NCI-H2029 (cell line): ENCODE data around the gene TPO.
"Not testable (repeated sequence)": the region's sequence is repeated elsewhere in the genome, so short reads cannot be mapped to it uniquely, and the experiment has no call there.

ENCODE experiments used
- DNase-seq: peaks from one replicate; lab custom pipeline; 2025; lab: John Stamatoyannopoulos, UW

Gene TPO

DNA sequence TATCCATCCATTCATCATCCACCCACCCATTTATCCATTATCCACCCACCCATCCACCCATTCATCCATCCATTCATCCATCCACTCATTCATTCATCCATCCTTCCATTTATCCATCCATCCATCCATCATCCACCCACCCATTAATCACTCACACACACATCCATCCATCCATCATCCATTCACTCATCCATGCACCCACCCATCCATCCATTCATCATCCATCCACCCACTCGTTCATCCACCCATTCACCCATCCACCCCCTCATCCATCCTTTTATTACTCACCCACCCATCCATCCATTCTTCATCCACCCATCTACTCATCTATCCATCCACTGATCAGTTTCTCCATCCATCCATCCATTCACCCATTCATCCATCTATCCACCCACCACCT, 8.1 kb upstream of the TPO start:
- DNase-seq, result no peak

DNA sequence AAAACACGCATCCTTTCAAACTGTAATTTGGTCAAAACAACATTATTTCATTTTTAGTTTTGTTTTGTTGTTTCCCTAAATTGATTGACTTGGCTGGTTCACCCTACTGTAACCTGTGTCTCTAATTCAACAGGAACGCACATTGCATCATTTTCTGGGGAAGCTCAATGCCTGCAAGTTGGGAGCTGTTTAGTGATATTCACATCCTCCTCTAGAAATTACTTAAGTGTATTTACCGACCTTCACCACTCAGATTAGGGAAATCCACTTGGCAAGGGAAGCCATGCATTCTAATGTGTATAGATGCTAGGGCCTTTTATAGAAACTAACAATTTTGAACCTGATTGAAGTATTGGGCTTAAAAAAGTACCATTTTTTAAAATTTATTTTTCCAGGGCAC, 7.3 kb upstream of the TPO start:
- DNase-seq, result no peak

DNA sequence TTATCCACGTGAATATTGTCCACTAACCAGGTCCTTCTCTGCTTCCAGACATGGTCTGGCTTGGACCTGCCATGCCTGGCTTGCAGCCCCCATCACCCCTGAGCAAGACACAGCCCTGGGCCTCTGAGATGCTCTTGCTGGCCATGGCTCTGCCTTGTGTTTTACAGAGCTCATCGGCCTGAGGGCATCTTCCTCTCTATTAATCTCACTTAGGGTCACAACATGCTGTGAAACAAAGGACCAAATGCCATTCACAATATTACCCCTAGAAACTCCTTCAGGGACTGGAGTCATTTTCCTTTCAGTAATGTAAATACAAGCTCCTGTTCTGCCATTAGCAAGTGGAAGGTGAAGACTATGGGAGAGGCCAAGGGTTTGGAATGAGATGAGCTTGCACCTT, 6.8 kb upstream of the TPO start:
- no peak for DNase-seq

DNA sequence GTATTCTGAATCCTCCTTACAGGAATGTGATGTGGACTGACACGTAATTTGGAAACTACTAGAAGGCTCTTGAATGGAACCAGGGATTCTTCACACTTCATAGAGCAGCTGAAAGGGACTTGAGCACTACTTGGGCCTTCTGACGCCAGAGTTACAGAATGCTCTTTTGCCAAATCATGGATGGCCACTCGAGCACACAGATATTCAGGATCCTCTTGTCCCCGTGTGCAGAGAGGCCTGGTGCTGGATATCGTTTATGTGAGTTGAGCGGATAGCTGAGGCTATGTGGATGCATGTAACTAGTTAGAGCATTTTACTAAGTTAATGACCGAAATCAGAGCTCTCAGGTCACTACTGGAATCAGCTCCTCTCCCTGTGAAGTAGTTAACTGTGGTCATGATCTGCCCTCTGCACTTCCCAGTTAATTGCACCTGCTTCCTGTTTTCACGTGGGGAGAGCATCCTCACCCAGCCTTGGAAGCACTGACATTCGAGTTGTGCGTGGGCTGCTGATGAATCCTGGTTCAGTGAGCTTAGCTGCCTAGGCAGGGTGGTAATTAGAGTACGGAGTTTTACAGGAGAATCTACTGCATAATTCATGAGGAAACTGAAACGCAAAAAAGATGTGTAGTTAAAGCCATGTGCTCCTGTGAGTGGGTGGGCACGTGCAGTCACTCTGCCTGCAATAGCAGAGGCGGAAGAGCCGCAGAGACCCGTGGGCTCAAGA, 5.2 kb upstream of the TPO start:
- no peak for DNase-seq

DNA sequence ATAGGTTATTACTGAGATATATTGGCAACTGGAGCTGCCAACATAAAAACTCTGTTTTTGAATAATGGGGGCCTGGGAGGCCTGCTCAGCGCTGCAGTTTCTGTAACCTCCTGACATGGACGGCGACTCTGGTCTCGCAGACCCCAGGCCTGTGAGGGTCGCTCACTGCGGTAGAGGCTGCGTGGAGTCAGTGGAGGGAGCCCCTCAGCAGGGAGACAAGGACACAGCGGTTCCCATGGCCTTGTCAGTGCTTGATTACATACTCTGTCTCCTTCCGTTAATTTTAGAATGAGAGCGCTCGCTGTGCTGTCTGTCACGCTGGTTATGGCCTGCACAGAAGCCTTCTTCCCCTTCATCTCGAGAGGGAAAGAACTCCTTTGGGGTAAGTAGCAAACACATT, 858 bp downstream of the TPO start:
- no peak for DNase-seq

DNA sequence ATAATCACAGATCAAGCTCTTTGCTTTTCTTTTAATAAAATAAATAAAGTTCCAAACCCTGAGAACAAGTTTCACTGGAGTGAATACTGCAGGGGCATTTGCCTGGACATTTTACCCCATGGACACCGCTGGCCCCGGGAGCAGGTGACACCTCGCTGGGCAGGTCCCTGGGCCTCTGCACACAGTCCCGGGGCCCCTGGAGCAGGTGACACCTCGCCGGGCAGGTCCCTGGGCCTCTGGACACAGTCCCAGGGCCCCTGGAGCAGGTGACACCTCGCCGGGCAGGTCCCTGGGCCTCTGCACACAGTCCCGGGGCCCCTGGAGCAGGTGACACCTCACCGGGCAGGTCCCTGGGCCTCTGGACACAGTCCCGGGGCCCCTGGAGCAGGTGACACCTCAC, 1.6 kb downstream of the TPO start:
- not testable (repeated sequence) for DNase-seq

DNA sequence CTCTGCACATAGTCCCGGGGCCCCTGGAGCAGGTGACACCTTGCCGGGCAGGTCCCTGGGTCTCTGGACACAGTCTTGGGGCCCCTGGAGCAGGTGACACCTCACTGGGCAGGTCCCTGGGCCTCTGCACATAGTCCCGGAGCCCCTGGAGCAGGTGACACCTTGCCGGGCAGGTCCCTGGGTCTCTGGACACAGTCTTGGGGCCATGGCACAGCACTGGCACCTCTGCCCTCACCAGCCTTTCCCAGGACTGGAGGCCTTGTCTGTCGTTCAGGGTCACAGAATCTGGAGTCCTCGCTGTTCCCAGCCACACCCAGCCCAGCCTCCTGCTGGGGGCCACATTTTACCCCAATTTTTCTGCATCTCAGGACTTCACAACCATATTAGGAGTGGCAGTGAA, 2.2 kb downstream of the TPO start:
- DNase-seq, result no peak

DNA sequence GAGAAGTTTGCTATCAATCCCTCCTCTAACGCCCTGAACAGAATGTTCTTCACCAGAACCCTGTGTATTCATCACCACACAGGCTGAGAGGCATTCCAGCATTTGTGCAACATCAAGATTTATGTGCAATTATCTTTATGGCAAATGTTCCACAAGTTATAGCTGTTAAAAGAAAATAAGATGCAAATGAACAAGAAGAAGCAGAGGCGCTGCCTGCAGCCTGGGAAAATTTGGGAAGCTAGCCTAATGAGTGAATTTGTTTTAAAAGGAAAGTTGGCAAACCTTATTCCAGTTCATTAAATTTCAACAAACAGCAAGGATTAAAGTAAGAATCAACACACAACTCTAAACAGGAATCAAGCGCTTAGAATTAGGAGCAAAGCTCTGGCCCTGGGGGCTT, 5.3 kb downstream of the TPO start:
- no peak for DNase-seq

DNA sequence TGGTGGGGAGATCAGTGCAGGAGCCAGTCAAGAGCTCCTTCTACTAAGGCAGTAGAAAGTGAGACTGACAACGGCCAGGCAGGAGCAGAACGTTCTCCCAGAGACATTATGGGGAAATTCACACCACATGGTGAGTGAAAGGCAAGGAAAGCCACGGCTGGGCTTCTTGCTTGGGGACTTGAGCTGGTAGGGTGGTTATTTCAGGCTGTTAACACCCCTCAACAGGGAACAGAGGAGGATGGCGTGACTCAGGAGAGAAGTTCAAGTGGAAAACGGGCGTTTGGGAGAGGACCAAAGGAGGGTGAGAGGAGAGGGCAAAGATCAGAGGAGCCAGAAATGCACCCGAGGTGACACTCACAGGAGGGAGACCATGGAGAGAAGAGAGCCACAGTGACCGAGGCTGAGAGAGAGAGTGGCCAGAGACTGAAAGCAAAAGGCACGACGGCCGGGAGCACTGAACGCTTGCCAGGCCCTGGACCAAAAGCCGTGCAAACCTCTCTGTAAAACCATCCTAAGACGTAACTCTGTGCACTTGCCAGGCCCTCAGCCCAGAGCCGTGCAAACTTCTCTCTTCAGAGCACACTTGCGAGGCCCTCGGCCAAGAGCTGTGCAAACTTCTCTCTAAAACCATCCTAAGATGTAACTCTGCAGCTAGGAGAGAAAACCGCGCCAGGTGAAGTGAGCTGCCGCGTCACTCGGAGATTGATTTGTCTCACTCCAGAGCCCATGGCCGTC, 7.7 kb downstream of the TPO start:
- DNase-seq, result no peak

DNA sequence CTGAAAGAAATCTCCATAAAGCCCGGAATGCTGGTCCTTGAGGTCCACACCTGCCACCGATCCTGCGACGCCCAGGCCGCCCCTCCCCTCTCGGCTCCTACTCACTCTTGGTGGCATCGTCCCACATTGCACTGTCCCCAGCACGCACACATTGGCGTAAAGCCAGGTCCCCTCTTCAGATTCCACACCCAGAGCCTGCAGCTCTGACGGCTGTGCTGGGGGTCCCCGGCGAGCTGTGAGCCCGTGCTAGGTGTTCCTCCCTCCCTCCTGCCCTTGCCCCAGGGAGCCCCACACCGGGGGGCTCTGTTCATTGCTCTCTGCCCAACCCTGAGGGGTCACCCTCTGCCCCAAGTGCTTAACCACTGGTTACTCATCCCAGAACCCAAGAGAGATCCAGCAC, 8.5 kb downstream of the TPO start:
- no peak for DNase-seq

DNA sequence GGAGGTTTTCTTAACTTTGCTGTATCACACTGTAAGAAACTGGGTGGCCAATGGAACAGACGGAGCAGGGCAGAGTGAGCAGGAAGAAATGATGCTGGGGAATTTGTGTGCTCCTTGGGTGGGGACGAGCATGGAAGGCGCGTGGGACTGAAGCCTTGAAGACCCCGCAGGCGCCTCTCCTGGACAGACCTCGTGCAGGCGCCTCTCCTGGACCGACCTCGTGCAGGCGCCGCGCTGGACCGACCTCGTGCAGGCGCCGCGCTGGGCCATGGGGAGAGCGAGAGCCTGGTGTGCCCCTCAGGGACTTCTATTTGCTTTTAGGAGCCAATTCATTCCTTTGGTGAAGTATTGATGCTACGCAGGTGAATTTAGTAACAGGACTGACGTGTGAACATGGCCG, 8.9 kb downstream of the TPO start:
- DNase-seq, result no peak

DNA sequence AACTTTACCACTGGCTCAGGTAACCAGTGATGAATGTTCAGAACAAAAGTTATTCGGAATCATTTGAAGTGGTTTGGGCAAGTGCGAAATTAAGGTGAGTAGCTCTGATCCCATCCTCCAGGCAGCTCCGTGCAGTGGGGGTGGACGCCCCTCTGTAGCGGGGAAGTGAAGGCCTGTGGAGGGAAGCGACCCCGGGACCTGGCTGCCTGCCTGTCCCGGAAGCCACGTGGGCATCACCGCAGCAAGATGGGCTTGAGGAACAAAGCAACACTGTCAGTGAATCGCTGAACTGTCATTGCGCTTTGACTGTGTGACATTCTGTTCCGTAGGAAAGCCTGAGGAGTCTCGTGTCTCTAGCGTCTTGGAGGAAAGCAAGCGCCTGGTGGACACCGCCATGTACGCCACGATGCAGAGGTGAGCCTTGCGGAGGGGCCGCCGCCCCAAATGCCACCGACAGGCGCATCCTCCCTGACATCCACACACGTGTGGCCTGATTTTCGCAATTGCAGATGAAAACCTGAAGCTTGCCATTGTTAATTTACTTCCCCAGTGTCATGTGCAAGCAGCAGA, 9.5 kb downstream of the TPO start:
- DNase-seq, result no peak

DNA sequence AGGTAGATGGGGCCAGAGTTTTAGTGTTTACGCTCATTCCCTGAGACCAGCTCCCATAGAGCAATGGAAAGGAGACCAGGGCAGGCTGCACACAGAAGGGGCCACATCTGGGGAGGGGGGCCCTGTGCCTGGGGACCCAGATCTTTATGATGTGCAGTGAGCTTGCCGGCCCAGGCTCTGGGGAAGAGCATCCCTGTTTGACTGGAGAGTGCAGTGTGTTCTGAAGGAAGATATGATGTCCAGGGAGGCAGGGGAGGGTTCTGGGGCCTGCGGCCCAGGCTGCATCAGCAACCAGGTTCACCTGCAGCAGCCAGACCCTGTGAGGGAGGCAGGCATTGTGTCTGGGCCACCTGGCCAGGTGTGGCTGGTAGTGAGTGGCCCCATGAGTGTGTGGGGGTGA, 13.8 kb downstream of the TPO start:
- DNase-seq, result no peak

DNA sequence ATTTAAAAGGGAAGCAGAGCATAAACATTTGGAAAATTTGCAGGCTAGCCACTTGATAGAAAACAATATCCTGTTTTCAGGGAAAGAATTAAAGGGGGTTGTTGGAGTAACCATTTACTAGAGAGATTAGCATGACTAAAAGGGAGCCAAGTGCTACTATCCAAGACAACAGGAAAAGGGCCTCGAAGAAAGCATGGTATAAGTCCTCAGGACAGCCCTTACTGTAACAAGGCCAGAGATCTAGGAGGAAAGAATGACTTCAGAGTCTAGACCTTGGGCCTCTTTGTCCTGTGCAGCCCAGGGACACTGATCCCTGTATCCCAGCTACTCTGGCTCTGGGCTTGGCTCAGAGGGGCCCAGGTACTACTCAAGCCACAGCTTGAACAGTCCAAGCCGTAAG, 16.6 kb downstream of the TPO start:
- DNase-seq, result no peak

DNA sequence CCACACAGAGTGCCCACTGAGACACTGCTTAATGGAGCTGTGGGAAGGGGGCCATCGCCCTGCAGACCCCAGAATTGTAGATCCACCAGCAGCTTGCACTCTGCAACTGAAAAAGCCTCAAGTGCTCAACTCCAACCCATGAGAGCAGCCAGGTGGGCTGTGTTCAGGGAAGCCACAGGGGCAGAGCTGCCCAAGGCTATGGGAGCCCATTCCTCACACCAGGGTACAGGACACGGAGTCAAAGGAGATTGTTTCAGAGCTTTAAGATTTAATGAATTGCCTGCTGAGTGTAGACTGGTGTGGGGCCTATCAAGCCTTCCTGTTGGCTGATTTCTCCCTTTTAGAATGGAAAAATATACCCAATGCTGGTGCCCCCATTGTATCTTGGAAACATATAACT, 17.2 kb downstream of the TPO start:
- DNase-seq, result no peak

DNA sequence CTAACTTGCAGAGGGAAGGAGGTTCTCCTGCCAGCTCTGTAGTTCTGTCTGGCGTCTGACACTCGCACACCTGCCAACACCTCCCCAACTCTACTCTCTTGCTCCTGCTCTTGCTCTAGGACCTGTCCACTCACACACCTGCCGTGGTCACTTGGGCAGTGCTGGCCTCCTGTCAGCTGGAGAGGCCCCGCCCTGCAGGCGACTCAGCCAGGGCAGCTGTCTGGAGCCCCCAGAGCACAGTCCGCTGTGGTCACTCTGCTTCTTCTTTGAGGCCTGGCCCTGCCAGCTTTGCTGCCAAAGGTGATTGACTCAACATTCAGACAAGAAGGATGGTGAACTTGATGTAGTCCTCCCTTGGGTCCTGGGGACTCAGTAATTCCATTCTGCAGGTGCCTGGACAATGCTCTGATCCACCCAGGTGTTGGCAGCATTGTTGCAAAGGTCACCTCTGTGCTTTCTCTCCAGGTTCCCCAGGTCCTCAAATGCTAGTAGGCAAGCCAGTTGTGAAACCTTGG, 18.7 kb downstream of the TPO start:
- no peak for DNase-seq

DNA sequence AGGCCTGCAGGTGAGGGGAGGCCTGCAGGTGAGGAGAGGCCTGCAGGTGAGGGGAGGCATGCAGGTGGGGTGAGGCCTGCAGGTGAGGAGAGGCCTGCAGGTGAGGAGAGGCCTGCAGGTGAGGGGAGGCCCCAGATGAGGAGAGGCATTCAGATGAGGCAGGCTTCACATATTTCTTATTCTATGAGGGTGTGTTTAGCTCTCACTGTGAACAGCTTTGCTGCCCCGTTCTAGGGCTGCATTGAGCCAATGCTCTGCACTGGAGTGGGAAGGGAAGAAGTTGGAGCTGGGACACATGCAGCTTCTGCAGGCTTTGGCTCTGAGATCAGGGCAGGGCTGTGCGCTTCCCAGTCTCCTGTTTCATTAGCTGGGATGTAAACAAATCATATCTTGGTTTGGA, 19.5 kb downstream of the TPO start:
- DNase-seq, result no peak

DNA sequence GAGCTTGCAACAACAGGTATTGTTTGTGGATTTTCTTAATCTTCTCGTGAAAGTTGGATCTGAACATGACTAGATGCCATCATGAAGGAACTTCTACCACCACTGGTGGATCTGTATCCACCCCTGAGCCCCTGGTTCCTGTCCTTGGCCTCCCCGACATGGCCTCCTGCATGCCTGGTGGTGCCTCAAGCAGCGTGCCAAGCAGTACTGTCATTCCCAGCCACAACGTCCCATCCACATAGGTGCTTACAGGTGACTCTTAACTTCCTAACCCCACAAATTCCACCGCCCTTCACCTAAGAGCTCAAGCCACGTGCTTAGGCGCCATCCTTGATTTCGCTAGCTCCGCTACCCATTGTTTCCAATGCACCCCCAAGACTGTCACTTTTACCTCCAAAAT, 23.1 kb downstream of the TPO start:
- no peak for DNase-seq

DNA sequence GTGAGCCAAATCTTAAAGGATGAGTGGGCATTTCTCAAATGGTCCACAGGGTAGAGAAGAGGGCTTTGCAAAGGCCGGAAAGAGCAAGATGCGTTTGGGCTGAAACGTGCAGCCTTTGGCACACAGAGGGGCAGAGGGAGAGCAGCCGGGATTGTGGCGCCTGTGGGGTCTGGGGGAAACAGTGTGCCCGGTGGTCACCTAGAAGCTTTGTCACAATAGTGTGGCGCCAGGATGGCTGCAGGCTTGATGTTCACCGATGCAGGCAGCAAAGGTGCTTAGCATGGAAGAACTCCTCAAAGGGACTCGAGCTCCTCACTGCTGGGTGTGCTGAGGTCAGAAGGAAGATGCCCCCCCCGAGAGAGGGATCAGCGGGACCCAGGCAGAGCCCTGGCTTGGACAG, 23.8 kb downstream of the TPO start:
- no peak for DNase-seq

DNA sequence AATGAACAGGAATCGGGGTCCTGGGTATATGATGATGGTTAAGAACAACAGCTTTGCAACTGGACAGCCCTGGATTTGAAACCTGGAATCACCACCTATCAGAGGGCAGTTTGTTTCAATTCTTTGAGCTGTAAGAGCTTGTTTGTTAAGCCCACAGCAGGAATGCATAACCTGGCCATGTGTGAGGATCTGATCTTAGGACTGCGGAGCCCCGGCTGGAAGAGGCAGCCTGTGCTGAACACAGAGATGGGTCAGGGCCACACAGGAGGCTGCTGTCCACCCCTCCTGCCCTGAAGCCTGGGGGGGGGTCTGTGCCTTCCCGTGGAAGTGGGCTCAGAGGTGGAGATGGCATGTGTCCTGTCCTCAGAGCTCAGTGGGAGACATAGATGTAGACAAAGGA, 24.3 kb downstream of the TPO start:
- no peak for DNase-seq

DNA sequence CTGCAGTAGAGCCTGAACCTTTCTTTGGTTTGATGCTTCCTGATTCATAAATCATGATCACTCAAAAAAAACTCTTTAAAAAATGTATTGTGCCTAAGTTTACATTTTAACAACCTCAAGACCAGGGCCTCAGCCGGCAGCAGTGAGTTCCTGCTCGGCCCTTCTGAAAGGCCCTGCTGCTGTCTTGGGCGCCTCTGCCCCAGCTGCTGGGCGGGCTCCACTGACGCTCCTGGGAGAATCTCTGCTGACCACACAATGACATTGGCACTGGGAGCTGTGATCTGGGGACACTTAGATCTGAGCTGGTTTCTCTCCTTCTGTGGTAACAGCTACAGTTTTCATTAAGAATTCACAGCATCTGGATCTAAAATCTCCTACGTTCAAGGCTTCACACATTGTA, 25.7 kb downstream of the TPO start:
- DNase-seq, result no peak

DNA sequence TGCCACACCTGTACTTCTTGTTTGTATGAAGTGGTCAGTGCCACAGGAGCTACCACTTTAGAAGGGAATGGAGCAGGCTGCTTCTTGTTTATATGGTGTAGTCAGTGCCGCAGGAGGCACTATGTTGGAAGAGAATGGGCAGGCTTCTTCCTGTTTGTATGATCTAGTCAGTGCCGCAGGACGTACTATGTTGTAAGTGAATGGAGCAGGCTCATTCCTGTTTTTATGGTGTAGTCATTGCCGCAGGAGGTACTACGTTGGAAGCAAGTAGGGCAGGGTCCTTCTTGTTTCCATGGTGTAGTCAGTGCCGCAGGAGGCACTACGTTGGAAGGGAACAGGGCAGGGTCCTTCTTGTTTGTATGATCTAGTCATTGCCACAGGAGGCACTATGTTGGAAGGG, 27.3 kb downstream of the TPO start:
- DNase-seq, result no peak

DNA sequence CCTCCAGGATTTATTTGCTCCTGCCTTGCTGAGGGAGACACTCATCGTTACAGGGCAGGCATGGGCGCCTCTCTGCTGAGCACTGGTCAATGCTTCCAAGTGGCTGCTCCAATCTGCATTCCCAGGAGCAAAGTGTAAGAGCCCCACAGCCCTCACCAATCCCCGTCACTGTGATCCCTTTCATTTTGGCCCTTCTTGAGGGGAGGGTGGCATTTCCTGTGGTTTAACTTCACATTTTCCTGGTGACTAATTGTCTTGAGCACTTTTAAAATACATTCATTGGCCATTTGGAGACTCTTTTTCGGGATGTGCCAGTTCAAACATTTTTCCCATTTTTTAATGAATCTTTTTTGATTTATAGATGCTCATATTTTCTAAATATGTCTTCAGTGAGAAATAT, 33.0 kb downstream of the TPO start:
- no peak for DNase-seq

DNA sequence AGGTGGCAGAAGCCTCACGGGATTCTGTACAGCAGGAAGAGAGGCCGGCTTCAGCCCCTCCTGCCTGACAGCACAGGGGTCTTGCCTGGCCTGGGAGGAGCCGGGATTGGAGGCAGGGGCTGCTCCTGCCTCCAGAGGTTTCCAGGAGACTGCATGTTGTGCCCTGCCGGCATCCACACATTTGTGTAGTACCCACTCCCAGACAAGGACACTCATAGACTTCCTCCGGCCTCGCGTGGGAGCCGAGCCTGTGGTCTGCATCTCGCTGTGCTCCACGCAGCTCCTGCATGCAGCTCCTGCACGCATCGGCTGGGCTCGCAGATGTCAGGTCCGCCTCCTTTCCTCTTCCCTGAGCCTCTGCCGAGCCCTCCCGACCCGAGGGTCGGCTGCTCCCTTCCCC, 34.7 kb downstream of the TPO start:
- DNase-seq, result no peak
